HG03025 (cell line): ENCODE results near the gene SPOCD1.

Source experiments
- ATAC-seq: cut with Tn5 transposase; IDR thresholded peaks from one replicate; pipeline ENCODE4 v1.9.1; 2021; ENCODE audit warnings: mild to moderate bottlenecking, moderate library complexity; ENCODE audit not compliant: unreplicated experiment, low FRiP score

Gene SPOCD1

DNA sequence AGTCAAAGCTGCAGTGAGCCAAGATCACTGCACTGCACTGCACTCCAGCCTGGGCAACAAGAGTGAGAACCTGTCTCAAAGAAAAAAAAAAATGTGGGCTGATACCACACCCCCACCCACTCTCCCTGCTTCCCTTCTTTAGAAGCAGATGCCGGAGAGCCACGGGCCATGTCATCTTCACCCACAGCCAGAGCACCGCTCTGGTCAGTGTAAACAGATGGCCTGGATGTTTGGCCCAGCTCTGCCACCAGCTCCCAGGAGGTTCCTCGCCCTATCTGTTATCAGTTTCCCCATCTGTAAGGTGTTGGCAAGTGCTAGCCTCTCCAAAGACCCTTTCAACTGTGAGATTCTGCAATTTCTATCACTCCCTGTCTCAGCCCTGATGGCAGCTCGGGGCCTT, 39.8 kb downstream of the SPOCD1 start:
- ATAC-seq = no peak

DNA sequence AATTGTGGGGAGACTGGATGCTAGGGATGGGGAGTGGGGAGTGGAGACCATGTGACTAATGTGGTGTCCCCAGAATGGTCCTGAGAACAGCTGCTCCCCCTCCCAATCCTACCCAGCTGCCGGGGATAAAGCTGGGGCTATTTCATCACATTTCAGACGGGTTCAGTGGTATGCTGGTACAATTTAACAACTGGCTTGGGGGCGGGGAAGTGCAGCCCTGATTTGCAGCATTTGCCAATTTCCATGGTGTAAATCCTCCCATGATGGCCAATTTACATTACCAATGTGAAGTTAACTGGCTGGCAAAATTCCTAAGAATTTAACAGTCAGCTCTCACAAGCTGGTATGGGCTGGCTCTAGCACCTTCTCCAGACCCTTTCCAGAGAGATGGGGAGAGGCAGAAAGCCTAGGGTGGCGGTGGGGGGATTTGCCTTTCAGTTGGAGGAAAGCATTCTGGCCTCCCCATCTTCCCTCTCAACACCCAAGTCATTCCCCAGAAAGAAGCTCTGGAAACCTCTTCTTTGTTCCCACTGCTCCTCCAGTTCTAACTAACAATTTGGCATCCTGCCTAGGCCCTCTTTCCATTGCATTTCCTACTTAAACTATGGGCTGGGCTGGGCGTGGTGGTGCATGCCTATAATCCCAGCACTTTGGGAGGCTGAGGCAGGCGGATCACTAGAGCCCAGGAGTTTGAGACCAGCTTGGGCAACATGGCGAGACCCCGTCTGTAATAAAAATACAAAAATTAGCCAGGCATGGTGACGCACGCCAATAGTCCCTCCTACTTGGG, 40.4 kb downstream of the SPOCD1 start:
- ATAC-seq = no peak

DNA sequence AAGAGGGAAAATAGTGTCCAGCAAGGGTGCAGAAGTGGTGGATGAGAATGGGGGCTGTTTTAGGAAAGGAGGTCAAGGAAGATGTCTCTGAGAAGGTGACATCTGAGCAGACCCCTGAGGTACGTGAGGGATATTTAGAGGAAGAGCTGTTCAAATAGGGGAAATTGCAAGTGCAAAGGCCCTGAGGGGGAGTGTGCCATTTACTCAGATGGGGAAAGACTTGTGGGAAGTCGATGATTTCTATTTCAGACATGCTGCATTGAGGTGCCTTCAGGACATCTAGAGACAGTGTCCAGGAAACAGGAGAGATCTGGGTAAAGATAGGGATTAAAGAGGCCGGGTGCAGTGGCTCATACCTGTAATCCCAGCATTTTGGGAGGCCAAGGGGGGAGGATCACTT, 41.3 kb downstream of the SPOCD1 start:
- ATAC-seq = no peak

DNA sequence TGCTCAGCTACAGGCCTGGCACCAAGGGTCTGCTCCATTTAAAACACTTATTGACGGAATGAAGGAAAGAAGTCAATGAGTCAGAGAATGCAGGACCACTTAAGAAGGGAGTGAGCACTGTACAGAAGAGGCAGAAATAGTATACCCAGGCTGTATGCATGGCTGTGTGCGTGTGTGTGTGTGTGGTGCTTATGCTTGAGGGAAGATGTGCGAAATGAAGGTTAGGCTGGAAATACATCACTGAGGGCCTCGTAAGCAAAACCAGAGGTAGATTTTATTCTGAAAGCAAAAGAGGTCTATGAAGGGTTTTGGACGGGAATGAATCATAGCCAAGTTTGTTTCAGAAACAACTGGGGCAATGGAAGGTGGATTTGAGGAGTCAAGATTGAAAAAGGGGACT, 42.0 kb downstream of the SPOCD1 start:
- no peak for ATAC-seq

DNA sequence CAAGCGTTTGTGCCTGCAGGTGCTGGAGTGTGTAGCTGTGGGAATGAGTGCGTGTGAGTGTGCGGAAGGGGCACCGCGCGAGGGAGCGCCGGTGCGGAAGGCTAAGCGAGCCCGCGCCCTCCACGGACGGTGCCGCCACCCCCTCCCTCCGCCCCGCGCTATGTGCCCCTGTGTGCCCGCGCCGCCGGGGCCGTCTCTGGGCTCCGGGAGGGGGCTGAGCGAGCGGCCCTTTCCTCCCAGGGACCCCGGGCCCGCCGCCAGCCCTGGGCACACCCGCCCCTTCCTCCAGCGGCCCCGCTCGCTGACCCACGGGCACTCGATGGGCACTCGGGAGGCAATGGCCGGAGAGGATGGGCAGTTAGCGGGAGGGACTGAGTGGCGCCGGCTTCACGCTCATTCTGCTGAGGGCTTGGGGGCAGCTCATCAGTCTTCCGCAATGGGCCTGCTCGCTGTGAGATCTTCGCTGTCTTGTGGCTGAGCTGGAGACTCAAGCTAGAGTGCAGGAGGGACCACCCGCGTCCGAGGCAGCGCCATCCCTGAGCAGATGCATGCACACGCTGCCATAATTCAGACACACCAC, 43.1 kb downstream of the SPOCD1 start:
- ATAC-seq = no peak

DNA sequence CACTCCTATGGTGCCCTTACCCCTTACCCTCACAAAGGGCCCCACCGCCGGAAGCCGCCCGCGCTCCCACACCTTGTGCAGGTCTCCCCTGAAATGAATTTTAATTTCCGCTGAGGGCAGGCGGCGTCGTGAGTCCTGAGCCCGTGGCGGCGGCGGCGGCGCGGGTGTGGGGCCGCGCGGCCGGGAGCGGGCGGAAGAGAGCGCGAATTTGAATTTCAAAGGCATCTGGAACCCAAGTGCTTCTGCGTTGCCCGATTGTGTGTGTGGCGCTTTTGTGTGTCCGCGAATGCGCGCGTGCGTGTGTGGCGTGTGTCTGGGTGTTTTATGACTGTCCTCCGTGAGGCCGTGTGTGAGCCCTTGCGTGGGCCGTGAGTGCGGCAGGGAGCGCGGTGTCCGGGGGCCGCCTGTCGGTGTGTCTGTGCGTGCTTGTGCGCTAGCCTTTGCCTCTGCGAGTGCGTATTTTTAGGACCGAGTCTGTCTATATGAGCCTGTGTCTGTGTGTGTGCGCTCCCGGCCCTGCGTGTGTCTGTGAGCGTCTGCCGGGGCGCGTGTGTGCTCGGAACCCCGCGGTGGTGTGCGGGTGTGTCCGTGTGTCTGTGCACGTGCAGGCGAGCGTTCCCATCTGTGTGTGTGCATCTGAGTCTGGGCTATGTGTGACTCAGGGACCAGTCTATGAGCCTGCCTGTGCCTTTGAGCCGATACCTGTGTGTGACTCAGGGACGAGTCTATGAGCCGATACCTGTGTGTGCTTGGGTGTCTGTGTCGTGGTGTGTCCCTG, 43.7 kb downstream of the SPOCD1 start:
- ATAC-seq = no peak

DNA sequence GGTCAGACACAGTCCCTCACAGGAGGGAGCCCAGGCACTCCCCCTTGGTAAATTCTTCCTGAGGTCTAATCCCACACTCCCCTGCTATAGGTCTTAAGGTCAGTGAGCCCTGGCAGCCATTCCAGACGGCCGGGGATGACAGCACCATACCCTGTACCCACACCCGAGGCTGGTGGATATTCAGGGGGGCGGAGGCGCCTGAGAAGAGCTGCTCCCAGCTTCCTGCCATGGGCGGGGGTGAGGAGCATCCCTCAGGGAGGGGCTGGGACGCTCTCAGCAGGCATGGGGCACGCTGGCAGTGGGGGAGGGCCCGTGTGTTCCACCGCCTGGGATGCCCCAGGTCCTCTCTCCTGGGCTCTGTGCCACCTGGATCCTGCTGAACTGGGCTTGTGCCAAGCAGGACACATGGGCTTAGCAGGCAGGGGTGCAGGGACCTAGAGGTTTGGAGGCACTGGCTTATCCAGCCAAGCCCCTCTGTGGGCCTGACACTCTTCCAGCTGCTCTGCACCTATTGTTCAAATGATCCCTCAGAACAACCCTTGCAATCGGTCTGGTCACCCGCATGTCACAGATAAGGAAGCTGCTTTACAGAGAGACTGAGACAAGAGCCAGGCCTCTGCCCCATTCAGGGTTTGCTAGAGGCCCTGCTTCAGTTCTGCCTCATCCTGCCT, 46.0 kb downstream of the SPOCD1 start:
- ATAC-seq = no peak

DNA sequence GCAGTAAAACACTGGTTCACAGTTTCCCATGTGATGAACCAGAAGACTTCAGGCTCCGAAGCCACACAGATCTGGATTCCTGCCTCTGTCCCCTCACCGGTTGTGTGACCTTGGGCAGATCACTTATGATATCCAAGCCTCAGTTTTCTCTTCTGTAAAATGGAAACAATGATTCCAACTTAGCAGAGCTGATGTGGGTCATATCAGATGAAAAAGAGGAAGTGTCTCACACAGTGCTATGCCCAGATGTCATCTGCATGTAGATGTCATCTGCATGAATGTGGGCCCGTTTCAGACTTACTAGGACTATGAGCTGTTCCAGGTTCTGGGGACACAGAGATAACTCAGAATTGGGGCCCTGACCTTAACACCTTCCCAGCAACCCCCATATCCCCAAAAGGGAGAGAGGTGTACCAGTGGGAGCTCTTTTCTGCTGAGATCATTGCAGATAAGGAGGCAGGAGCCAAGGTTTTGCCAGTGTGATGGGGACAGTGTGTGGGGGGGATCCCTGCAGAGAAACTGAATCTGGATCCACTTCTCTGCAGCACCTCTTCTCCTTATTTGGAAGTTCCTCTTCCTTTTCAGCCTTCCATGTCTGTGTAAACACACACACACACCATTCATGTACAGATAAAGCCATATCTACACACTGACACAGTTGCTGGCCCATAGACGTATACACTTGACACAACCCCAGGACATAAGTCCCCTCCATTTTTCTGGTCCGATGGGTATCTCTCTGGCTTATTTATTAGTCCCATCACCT, 46.7 kb downstream of the SPOCD1 start:
- no peak for ATAC-seq

DNA sequence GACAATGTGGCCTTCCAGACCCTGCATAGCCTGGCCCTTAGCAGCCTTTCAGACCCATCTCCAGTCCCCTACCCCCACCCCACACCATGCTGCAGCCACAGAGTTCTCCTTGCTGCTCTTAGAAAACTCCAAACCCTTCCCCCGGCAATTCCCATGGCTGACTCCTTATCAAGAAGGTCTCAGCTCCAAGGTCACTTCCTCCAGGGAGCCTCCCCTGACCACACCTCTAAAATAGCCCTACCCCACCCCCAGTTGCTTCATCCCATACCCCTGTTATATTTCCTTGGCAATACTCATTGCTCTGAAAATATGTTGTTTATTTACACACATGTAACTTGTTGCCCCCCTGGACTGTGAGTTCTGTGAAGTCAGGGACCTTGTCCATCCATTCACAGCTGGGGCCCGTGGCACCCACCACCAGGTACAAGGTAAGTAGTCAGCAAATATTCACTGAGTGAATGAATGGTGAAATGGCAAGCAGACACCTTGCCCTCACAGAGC, 47.4 kb downstream of the SPOCD1 start:
- no peak for ATAC-seq

DNA sequence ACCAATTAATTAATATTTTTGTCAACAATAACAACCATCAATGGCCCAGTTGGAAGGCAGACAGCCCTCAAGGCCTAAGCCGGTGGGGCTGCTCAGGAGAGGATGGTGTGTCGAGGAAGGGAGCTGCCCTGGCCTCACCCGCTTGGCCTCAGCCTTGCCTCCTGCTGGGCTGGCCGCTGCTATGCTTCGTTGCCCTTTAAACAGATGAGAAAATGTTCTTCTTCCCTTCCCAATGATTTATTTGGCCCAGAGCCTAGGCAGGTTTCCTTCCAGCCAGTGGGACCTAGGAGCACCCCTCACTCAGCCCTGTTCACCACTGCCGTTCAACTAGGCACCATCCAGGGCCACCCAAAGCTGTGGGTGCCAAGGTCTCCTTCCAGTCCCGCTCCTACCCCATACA, 48.6 kb downstream of the SPOCD1 start:
- ATAC-seq = no peak

DNA sequence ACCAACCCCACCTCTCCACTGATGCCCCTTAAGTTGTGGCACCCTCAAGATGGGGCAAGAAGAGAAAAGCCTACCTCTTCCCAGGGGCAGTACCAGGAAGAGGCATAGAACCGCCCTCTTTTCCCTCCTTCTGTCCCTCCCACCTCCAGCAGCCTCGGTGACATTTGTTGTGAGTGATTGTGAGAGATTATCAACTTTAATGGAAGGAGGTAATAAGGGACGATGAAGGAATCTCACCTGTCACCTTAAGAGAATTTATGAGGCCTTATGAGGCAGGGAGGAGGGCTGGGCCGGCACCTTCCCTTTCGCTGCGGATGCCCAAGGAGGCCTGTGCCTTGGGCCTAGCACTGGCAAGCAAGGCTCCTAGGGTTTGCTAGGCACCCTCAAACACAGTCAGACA, 50.3 kb downstream of the SPOCD1 start:
- ATAC-seq = no peak

DNA sequence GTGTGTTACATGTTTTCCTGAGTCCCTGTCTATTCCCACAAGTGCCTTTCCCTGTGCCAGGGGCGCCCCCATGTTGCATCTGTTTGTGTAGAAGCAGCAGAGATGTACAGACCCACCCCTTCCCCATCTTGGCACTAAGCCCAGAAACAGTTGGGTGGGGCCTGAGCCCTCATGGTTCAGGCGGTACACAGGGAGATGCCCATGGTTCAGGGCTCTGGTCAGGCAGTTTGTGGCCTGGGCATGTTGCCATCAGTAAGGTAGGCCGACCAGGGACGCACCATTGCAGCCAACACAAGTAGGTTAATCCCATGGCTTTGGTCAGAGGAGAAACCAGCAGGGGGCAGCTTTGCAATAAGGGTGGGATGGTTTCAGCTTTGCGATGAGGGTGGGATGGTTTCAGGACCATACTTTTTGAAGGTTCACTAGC, 50.8 kb downstream of the SPOCD1 start:
- no peak for ATAC-seq

DNA sequence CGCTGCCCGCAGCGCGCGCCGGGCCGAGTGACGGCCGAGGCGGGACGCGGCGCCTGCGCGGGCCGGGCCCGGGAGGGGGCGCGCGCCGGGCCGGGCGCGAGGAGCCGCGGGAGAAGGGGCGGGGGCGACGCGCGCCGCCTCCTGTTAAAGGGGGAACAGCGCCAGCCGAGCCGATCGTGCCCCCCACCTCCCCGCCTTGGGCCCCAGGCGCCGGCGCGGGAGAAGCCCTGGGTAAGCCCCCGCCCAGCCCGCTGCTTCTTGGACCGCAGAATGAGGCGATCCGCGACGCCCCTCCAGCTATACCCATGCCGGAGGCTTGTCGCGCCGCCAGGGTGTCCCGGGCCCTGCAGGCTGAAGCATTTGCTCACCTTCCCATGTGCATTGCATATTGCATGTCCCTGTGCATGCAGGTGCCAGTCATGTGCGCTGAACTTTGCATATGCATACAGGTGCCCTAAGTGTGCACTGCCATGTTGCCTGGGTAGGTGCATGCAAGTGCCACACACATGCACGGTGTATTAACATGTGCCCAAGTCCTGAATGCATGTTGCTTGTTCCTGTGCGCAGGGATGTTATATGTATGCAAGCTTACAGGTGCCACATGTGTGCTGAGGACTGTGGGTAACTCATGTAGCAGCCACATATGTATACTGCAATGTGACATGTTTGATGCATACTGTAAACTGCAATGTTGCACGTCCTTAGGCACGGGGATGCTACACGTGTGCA, 51.3 kb downstream of the SPOCD1 start, which contains the start of gene ADGRB2:
ADGRB2 (minus strand) TSS at position 29 of the 729 bp plus-strand sequence. CDS start 7,119 bp downstream, outside the sequence.
- no peak for ATAC-seq

DNA sequence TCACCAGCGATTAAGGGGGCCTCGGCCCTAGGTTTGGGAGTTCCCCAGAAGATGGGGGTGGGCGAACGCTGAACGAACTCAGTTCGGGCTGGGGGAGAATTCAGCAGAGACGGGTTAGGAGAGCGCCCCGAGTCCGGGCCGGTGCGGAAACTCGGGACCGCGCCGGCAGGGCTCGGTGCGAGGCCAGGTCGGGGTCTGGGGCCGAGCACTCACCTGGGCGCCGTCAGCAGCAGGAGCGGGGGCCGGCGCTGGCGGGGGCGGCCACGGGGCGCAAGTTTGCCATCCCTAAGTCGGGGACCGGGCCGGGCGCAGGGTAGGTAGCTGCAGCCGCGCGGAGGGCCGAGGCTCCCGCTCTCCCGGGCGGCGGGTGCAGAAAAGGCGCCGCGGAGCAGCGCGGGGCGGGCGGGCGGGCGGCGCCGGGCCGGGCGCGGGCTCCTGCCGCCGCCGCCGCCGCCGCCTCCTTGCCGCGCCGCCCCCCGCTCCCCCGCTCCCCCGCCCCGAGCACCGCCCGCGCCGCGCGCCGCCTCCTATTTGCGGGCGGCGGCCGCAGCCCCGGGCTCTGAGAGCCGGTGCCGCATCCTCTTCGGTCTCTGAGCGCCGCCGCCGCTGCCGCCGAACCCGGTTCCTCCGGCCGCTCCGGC, 52.0 kb downstream of the SPOCD1 start:
- no peak for ATAC-seq

DNA sequence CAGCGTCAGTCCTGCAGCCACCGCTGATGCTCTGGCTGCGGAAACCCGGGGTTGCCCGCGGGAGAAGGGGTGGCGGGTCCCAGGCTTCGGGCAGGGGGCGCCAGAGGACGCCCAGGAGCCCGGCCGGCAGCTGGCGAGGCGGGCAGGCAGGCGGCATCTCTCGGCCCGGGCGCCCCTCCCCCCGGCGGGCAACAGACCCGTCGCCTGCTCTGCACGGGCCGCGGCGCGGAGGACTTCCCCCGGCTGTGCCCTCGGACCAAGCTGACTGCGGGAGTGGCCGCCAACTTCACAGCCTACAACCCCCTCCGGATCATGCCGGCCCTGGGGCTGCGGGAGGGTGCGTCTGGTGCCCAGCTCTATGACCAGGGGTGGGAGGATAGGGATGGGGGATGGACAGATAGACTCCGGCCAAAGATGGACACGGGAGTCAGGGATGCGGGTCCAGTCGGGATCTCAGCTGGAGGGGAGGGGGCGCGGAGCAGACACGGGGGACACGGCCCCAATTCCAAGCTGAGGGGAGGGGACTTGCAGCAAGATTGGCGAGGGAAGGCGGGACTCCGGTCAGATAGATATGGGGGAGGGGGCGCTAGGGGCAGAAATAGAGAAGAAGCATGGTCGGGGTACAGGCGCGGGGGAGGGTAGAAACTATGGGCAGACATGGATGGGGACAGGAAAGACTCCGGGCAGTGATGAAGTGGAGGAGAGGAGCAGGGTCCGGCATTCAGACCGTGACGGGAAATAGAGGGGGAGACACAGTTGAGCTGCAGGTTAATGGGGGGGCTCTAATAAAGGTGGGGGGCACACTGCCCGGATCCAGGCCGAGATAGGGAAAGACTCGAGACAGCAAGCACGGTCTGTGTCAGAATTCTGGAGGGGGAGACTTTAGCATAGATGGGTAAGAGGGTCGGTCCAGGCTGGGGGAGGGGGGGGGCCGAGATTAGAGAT, 52.8 kb downstream of the SPOCD1 start:
- ATAC-seq = no peak

DNA sequence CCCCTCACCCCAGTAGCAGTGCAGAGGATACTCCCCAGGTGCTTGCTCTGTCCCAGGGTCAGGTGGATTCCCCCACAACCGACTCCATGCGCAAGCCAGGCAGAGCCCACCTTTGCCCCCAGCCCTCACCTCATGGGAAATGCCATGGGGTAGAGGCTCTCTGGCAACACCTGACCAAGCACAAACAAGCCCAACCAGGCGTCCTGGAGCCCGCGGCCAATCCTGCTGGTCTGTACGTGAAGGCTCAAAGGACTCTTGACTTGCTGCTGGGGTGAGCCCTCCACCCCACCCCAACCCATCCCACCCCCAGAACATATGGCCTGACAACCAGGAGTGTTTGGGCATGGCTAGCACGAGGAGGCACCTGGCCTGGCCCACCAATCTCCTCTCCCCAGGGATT, 53.5 kb downstream of the SPOCD1 start:
- no peak for ATAC-seq

DNA sequence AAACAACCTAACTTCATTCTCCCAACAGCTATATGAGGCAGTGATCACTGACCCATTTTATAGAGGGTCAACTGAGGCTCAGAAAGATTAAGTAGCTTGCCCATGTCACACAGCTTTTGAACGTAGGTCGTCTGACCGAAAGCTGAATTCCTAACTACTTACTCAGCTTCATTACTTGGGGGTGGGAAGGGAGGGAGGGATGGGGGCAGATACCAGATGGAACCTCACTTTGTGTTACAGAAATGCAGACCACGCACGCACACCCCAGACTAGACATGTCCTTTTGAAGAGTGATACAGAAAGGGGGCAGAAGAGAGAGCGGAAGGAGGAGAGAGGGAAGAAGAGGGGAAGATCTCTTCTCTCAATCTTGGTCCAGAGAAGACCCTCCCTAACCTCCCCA, 53.9 kb downstream of the SPOCD1 start:
- ATAC-seq = no peak
